ENCODE data around the gene FAM13B.
"Not testable (repeated sequence)": the region's sequence is repeated elsewhere in the genome, so short reads cannot be mapped to it uniquely, and the experiment has no call there.

Gene FAM13B

GRCh38 chr5:138032572-138033385 is at the start of gene FAM13B:
Gene FAM13B, minus strand, starts transcription at chr5:138033079. Its CDS starts 13,968 bp downstream, at chr5:138019111.
- DNase-seq: peak; percentile 78

GRCh38 chr5:138082033-138082432 is 49.2 kb upstream of the FAM13B start:
- peak; percentile 14 for DNase-seq

DNA sequence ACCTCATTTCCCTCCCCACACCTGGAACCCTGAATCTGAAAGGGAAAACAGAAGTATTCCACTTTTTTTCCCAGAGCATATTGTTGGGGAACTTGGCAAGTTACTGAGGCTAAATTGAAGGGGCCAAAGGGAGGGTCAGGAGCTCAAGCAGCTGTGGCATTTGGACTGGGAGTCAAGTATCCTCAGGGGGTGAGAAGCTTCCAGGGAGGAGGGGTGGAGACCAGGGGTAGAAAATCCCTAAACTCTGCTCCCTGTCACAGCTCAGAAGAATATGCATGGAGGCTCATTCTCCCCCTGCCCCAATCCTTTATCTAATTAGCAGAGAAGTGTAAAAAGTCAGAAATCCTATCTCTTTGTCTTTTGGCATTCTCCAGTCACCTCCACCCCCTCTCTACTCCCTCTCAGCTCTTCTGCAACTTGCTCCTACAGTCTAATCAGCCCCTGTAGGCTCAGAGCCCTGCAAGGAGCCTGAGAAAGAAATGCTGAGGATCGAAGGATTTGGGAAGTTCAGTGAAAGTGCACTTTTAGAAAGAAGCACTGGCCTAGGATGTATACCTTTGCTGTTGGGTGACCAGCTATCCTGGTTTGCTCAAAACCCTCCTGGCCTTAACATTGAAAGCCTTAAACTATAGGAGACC is 45.2 kb upstream of the FAM13B start:
- no peak for DNase-seq

- DNase-seq: peak; percentile 80
These were observed 44.3 kb upstream of the FAM13B start for GRCh38 chr5:138077064-138077696.

DNA sequence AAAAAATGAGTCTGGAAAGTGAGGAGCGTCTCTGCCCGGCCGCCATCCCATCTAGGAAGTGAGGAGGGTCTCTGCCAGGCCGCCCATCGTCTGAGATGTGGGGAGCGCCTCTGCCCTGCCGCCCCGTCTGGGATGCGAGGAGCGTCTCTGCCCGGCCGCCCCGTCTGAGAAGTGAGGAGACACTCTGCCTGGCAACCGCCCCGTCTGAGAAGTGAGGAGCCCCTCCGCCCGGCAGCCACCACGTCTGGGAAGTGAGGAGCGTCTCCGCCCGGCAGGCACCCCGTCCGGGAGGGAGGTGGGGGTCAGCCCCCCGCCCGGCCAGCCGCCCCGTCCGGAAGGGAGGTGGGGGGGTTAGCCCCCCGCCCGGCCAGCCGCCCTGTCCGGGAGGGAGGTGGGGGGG is 37.1 kb upstream of the FAM13B start:
- not testable (repeated sequence) for DNase-seq

DNA sequence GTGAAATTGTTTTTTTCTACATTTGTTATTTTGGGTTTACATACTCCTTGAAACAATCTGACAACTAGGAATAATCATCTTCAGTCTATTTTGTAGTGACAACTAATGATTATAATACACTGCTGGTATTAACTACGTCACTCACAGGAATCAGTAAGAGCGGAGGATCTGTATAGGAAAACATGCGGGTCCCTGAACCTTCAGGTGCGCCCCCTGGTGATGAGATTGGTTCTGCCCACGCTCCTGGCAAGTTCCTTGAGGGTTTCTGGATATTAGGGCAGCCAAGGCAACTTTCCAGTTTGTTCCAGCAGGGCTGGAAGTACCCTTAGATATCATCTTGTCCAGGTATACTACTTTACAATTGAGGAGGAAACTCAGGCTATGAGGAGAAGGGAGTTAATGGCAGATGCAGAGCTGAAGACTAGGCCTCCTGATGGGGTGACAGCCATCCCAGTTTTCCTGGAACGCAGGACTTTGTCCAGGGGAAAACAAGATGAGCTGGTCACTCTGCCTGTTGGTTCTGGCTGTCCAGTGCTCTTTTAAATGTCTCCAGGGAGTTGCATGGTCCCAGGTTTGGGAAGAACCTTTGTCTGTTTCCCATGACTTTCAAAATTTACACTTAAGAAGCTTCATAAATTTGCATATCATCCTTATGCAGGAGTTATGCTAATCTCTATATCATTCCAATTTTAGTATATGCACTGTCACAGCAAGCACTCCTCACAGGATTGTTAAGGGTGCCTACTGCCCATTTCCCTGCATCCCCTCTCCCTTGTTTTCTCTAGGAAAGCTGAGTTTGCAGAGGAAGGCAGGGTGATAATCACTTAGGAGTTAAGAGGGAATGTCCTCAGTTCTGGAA is 36.1 kb upstream of the FAM13B start:
- peak; percentile 79 for DNase-seq

GRCh38 chr5:138067945-138068344 is 35.1 kb upstream of the FAM13B start:
- DNase-seq: no peak

DNA sequence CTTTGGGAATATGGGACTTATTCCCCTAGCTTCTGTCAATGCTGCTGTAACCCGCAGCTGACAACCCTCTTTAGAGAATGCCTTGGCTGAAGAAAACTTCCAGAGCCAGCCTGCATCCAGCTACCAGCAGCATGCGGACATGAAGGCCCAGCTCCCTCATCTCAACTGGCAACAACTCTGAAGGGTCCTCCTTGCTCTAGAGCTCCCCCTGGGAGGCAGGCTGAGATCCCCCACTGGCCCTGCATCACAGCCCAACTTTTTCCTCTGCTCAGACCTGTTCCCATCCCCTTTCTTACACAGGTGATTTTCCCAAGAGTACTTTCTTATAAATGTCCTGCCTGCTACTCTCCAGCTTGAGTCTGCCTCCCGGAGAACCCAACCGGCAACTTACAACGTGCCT is 32.2 kb upstream of the FAM13B start:
- peak; percentile 37 for DNase-seq

DNA sequence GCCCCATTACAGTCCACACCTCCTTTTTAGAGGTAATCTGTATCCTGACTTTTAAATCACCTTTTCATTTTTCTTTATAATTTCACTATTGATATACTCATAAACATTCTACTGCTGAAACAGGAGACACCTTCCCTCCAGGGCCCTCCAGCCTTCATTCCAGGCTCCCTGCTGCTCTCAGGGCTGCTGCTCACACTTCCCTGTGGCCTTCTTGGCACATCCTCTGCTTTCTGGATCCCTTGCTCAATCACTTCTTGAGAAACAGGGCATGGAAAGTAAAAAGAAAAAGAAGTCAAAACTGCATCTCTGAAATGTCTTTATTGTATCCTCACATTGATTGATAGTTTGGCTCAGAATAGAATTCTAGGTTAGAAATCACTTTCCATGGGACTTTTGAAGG is 31.6 kb upstream of the FAM13B start:
- DNase-seq: no peak

GRCh38 chr5:138054847-138055558 is 22.1 kb upstream of the FAM13B start:
- DNase-seq: no peak

GRCh38 chr5:138054206-138054605 is 21.3 kb upstream of the FAM13B start:
- DNase-seq: no peak

GRCh38 chr5:138053554-138053953 is 20.7 kb upstream of the FAM13B start:
- no peak for DNase-seq

GRCh38 chr5:138052718-138053117 is 19.8 kb upstream of the FAM13B start:
- not testable (repeated sequence) for DNase-seq

- no peak for DNase-seq
These were observed 18.8 kb upstream of the FAM13B start for GRCh38 chr5:138051441-138052296.

GRCh38 chr5:138045283-138045682 is 12.4 kb upstream of the FAM13B start:
- not testable (repeated sequence) for DNase-seq

GRCh38 chr5:138038826-138039225 is 5.9 kb upstream of the FAM13B start:
- DNase-seq: no peak

GRCh38 chr5:138037907-138038633 is 5.2 kb upstream of the FAM13B start:
- DNase-seq: no peak

- no peak for DNase-seq
These were observed 4.4 kb upstream of the FAM13B start for GRCh38 chr5:138037271-138037670.

GRCh38 chr5:138035605-138036537 is 3.0 kb upstream of the FAM13B start:
- peak; percentile 91 for DNase-seq

Measured in NCI-H82 (cell line).